H1 (cell line): ENCODE measurements around the gene MYOT. TPM values are rescaled to one million over a fixed set of nuclear protein-coding genes. Genes with fewer than 3 reads are reported as not detected.

ENCODE experiments used
- CTCF ChIA-PET: fragments of 300-600 bp; sonication (Branson Sonifier 250); formaldehyde crosslinking; loops from one replicate; lab custom pipeline; 2021; ENCODE audit not compliant: partially characterized antibody; lab: Charles Lee
- POLR2A ChIA-PET: fragments of 300-600 bp; sonication (Branson Sonifier 250); formaldehyde crosslinking; loops from one replicate; lab custom pipeline; 2021; ENCODE audit warnings: inconsistent platforms; ENCODE audit not compliant: partially characterized antibody; lab: Charles Lee
- DNase-seq, 2 experiments: peaks; one replicate each; pipeline versions ENCODE4 v3.0.0 to v3.0.0-alpha.2; 2010 to 2022; ENCODE audit warnings: low spot score in 2 of 2, low read depth in 1 of 2, mixed read lengths in 1 of 2
- FAIRE-seq: peaks from 2 replicates; lab custom pipeline; 2011; peaks lifted over from hg19 to GRCh38; lab: Jason Lieb, UNC
- H2AFZ ChIP-seq: 2 replicates; pipeline ENCODE4 v1.8.1; 2012; ENCODE audit warnings: low read length, inconsistent platforms
- H2AK5ac ChIP-seq: 2 replicates; pipeline ENCODE4 v1.6.1; 2013; ENCODE audit warnings: low read depth, low read length
- H2BK120ac ChIP-seq: replicated peaks from 2 replicates; pipeline ENCODE3; 2013; ENCODE audit warnings: low read depth, low read length, inconsistent platforms
- H2BK12ac ChIP-seq: 2 replicates; pipeline ENCODE4 v1.6.1; 2013; ENCODE audit warnings: low read depth, low read length
- H2BK15ac ChIP-seq: 2 replicates; pipeline ENCODE4 v1.6.1; 2013; ENCODE audit warnings: low read length
- H2BK20ac ChIP-seq: 2 replicates; pipeline ENCODE4 v1.6.1; 2013; ENCODE audit warnings: low read length
- H2BK5ac ChIP-seq: 2 replicates; pipeline ENCODE4 v1.6.1; 2013; ENCODE audit warnings: low read depth, low read length
- H3K14ac ChIP-seq: 2 replicates; pipeline ENCODE4 v1.6.1; 2013; ENCODE audit warnings: inconsistent platforms; ENCODE audit not compliant: insufficient read length
- H3K18ac ChIP-seq: 2 replicates; pipeline ENCODE4 v1.6.1; 2013; ENCODE audit warnings: low read length; ENCODE audit errors: extremely low read depth
- H3K23ac ChIP-seq: 2 replicates; pipeline ENCODE4 v1.6.1; 2013; ENCODE audit warnings: inconsistent platforms; ENCODE audit not compliant: insufficient read length
- H3K23me2 ChIP-seq: 2 replicates; pipeline ENCODE4 v1.6.1; 2013; ENCODE audit warnings: low read depth, low read length
- H3K27ac ChIP-seq: 2 replicates; pipeline ENCODE4 v1.6.1; 2011; ENCODE audit warnings: low read depth, low read length, inconsistent platforms
- H3K27me3 ChIP-seq, 4 experiments: replicated peaks in 1 of 4; 1 replicate in 1 of 4; 2 replicates in 3 of 4; pipeline versions ENCODE4 v1.6.1 to v1.8.1; 2011 to 2013; ENCODE audit warnings: low read length in 3 of 4, mild to moderate bottlenecking in 3 of 4, inconsistent platforms in 2 of 4, mixed read lengths in 2 of 4, moderate library complexity in 1 of 4; ENCODE audit not compliant: control insufficient read depth in 3 of 4, insufficient read depth in 3 of 4; ENCODE audit errors: extremely low read depth in 1 of 4
- H3K36me3 ChIP-seq, 4 experiments: 2 replicates each; pipeline versions ENCODE4 v1.6.1 to v1.8.1; 2011 to 2013; ENCODE audit warnings: mild to moderate bottlenecking in 4 of 4, low read length in 3 of 4, moderate library complexity in 2 of 4, control low read depth in 1 of 4, inconsistent platforms in 1 of 4; ENCODE audit not compliant: insufficient read depth in 4 of 4, control insufficient read depth in 2 of 4
- H3K4ac ChIP-seq: replicated peaks from 2 replicates; pipeline ENCODE3; 2013; ENCODE audit warnings: low read length, low read depth, mixed read lengths, inconsistent platforms; ENCODE audit not compliant: insufficient read length
- H3K4me1 ChIP-seq, 4 experiments: replicated peaks in 1 of 4; 1 replicate in 1 of 4; 2 replicates in 3 of 4; pipeline versions ENCODE4 v1.6.1 to v1.8.1; 2011 to 2013; ENCODE audit warnings: low read length in 3 of 4, inconsistent platforms in 2 of 4, mixed read lengths in 1 of 4; ENCODE audit not compliant: insufficient read depth in 4 of 4, control insufficient read depth in 3 of 4
- H3K4me2 ChIP-seq, 2 experiments: 2 replicates each; pipeline versions ENCODE4 v1.6.1 to v1.8.1; 2011 to 2013; ENCODE audit warnings: low read depth in 2 of 2, low read length in 2 of 2, control low read depth in 1 of 2, inconsistent platforms in 1 of 2, mild to moderate bottlenecking in 1 of 2; ENCODE audit not compliant: insufficient read depth in 1 of 2
- H3K4me3 ChIP-seq, 4 experiments: fragments of 200-600, 300-600 bp in 1 of 4; sonication (generic), shearing (Covaris generic), sonication (Bioruptor Twin) in 1 of 4; 2 replicates each; pipeline versions ENCODE4 v1.5.1 to v1.8.1; 2011 to 2016; ENCODE audit warnings: low read length in 4 of 4, low read depth in 3 of 4, control low read depth in 2 of 4, inconsistent platforms in 2 of 4, mild to moderate bottlenecking in 2 of 4, mixed read lengths in 1 of 4, moderate library complexity in 1 of 4; ENCODE audit not compliant: insufficient read depth in 2 of 4; ENCODE audit errors: extremely low read depth in 1 of 4
- H3K56ac ChIP-seq: replicated peaks from 2 replicates; pipeline ENCODE3; 2013; ENCODE audit warnings: low read depth, mild to moderate bottlenecking, mixed read lengths, low read length, inconsistent platforms; ENCODE audit not compliant: insufficient read length
- H3K79me1 ChIP-seq: 2 replicates; pipeline ENCODE4 v1.6.1; 2013; ENCODE audit warnings: low read depth, low read length, control low read depth
- H3K79me2 ChIP-seq, 2 experiments: 2 replicates each; pipeline versions ENCODE4 v1.6.1 to v1.8.1; 2012 to 2013; ENCODE audit warnings: low read length in 2 of 2, mild to moderate bottlenecking in 2 of 2, inconsistent platforms in 1 of 2; ENCODE audit not compliant: insufficient read depth in 2 of 2, control insufficient read depth in 1 of 2
- H3K9ac ChIP-seq, 4 experiments: replicated peaks in 1 of 4; 1 replicate in 1 of 4; 2 replicates in 3 of 4; pipeline versions ENCODE4 v1.6.1 to v1.8.1; 2011 to 2013; ENCODE audit warnings: low read depth in 3 of 4, low read length in 3 of 4, control low read depth in 2 of 4, mild to moderate bottlenecking in 2 of 4, moderate library complexity in 2 of 4, inconsistent platforms in 1 of 4; ENCODE audit errors: extremely low read depth in 1 of 4
- H3K9me3 ChIP-seq, 2 experiments: 2 replicates each; pipeline versions ENCODE4 v1.6.1 to v1.8.1; 2012 to 2013; ENCODE audit warnings: mild to moderate bottlenecking in 2 of 2, moderate library complexity in 2 of 2, control low read depth in 1 of 2, inconsistent platforms in 1 of 2, low read depth in 1 of 2, low read length in 1 of 2, mixed read lengths in 1 of 2; ENCODE audit not compliant: insufficient read depth in 2 of 2
- H4K20me1 ChIP-seq, 2 experiments: replicated peaks in 1 of 2; 2 replicates each; pipeline versions ENCODE3 to v1.8.1; 2011 to 2013; ENCODE audit warnings: inconsistent platforms in 2 of 2, low read length in 2 of 2, mild to moderate bottlenecking in 1 of 2; ENCODE audit not compliant: insufficient read depth in 2 of 2, control insufficient read depth in 1 of 2
- H4K5ac ChIP-seq: 2 replicates; pipeline ENCODE4 v1.6.1; 2013; ENCODE audit warnings: low read length, low read depth, mixed read lengths, inconsistent platforms; ENCODE audit not compliant: insufficient read length
- H4K8ac ChIP-seq: 2 replicates; pipeline ENCODE4 v1.8.0; 2013; ENCODE audit warnings: mild to moderate bottlenecking, moderate library complexity, low read length, inconsistent platforms; ENCODE audit not compliant: insufficient read depth; ENCODE audit errors: extremely low read depth
- H4K91ac ChIP-seq: replicated peaks from 2 replicates; pipeline ENCODE3; 2013; ENCODE audit warnings: low read length, mixed read lengths, inconsistent platforms; ENCODE audit not compliant: insufficient read length
- MAFK ChIP-seq: IDR thresholded peaks from 2 replicates; pipeline ENCODE4 v1.6.1; 2012; ENCODE audit warnings: low read depth, mild to moderate bottlenecking, improper control_type of control experiment, low read length
- WGBS, 2 experiments: shearing (Covaris generic) in 1 of 2; methylation state at CpG; one replicate each; pipeline versions ENCODE4 v1.1.6 to v1.1.7; 2013 to 2015; ENCODE audit warnings: low lambda C conversion rate in 2 of 2, mixed read lengths in 2 of 2, inconsistent platforms in 1 of 2, low coverage in 1 of 2, missing lambda C conversion rate in 1 of 2; ENCODE audit not compliant: insufficient replicate concordance in 2 of 2, insufficient coverage in 1 of 2, insufficient read length in 1 of 2; ENCODE audit errors: extremely low coverage in 1 of 2, missing lambda C conversion rate in 1 of 2; 5-methylcytosine and 5-hydroxymethylcytosine counted together
- polyA plus RNA-seq, 7 experiments: library from polyadenylated mRNA; depleted of rRNA in 3 of 7; stranded (reverse) in 5 of 7; unstranded in 2 of 7; fragments of >200 nt in 5 of 7; fragments of 200-250 nt in 2 of 7; gene quantifications; 1 replicate in 5 of 7; 2 replicates in 1 of 7; 4 replicates in 1 of 7; pipeline versions ENCODE4 v1.2.1 to v1.2.3, GENCODE V29; 2011 to 2013; ENCODE audit warnings: missing spikeins in 2 of 7, mixed read lengths in 2 of 7
- total RNA-seq: library from RNA; stranded (reverse); fragmentation: NEBNext Ultra II Directional; extraction: Animal tissue kit (Norgen Biotek cat#: 25700); gene quantifications from 2 replicates; pipeline ENCODE4 v1.2.1, GENCODE V29; 2021
- TF ChIP-seq, protein P1 (sequence below): IDR thresholded peaks from 2 replicates; pipeline ENCODE4 v1.6.1; 2011; ENCODE audit warnings: low read depth, mild to moderate bottlenecking, low read length; ENCODE audit not compliant: insufficient read depth

Gene MYOT
- total and polyA plus RNA-seq, 2 of the 8 experiments (the other 6 are each of a cell fraction or from before 2014, with no cell fraction given): not detected

- H3K4ac ChIP-seq: no peak overlapping the region
- no peak overlapping the region for H2BK120ac ChIP-seq
- ChIA-PET CTCF (interaction anchor here (0.8 to 1.1 kb wide), 2 partner anchors 13 to 58 kb away, joined by 3 read pairs; no protein-coding TSS in a partner anchor), POLR2A (no interaction called here)
- H2BK15ac ChIP-seq: no peak overlapping the region
- no peak for FAIRE-seq
- H3K79me2 ChIP-seq: no peaks in the 10 kb centered on the region
- H3K18ac ChIP-seq: no peak overlapping the region
- H3K56ac ChIP-seq: no peak overlapping the region
- no peak overlapping the region for H4K5ac ChIP-seq
- no peak overlapping the region for H3K14ac ChIP-seq
- 90% methylated on average over 4 of the region's 4 CpGs; no CpG with 5 or more reads in 1 of the 2 experiments for WGBS, 2 experiments
- H3K36me3 ChIP-seq: no peaks in the 10 kb centered on the region
- no peak overlapping the region for H2AK5ac ChIP-seq
- DNase-seq: no peak
- no peaks in the 10 kb centered on the region for H3K79me1 ChIP-seq
- H4K20me1 ChIP-seq: no peaks in the 10 kb centered on the region
- no peak overlapping the region for H2BK5ac ChIP-seq
- no peak overlapping the region for H3K4me2 ChIP-seq
- no peak overlapping the region for H3K9ac ChIP-seq
- no peak overlapping the region for H3K27ac ChIP-seq
- no peaks in the 10 kb centered on the region for H3K27me3 ChIP-seq
- no peaks in the 10 kb centered on the region for H3K9me3 ChIP-seq
- H2BK20ac ChIP-seq: no peak overlapping the region
- H4K91ac ChIP-seq: no peak overlapping the region
- H4K8ac ChIP-seq: no peak overlapping the region
- H3K23me2 ChIP-seq: no peaks in the 10 kb centered on the region
- no peaks in the 10 kb centered on the region; a peak in 1 of 7 replicates for H3K4me1 ChIP-seq
- H3K4me3 ChIP-seq: no peak overlapping the region
- H2BK12ac ChIP-seq: no peak overlapping the region
- peak; percentile 67 for TF ChIP-seq MAFK
- TF ChIP-seq, protein P1, sequence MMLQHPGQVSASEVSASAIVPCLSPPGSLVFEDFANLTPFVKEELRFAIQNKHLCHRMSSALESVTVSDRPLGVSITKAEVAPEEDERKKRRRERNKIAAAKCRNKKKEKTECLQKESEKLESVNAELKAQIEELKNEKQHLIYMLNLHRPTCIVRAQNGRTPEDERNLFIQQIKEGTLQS: no peak
- TF ChIP-seq, all 59 proteins: peak for 1
- Histone ChIP-seq H3K23ac (no peak overlapping the region), H2AFZ (no peak overlapping the region)
These were observed 895 bp upstream of the MYOT start for GRCh38 chr5:137866541-137867388.
